ENCODE measurements around the gene PAX1. TPM values are rescaled to one million over a fixed set of nuclear protein-coding genes. Genes with fewer than 3 reads are reported as not detected.

Gene PAX1
- total RNA-seq, 2 experiments from 2014 or later, result not detected

DNA sequence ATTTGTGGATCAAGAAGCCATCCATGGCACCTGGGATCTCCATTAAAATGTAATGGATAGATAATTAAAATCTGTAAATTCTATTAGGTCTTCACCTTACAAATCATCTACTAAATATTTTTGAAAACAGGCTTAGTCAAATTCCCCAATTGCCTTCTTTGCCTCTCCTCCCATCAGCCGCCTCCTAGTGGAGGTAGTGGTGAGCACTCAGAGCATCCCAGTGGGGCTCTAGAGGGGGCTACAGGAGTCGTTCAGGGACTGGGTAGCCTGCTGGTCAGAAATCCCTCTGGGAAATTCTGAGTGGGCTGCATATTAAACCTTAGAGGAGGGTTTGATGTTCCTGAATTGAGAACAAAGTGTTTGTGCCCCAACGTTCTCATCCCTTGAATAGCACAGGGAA lies 20.8 kb upstream of the PAX1 start:
- Mint-ChIP-seq H3K27ac (no peak overlapping the region), H3K4me3 (no peak overlapping the region), H3K36me3 (ENCODE audit: low read depth) (no peaks in the 10 kb centered on the region), H3K9me3 (ENCODE audit: insufficient read depth) (no peaks in the 10 kb centered on the region), H3K27me3 (ENCODE audit: low read depth) (no peaks in the 10 kb centered on the region), H3K4me1 (ENCODE audit: low read depth) (no peaks in the 10 kb centered on the region)
- POLR2A ChIA-PET, result no interaction called here
- ATAC-seq, result no peak
- no peak for DNase-seq
- CTCF ChIA-PET, result no interaction called here

DNA sequence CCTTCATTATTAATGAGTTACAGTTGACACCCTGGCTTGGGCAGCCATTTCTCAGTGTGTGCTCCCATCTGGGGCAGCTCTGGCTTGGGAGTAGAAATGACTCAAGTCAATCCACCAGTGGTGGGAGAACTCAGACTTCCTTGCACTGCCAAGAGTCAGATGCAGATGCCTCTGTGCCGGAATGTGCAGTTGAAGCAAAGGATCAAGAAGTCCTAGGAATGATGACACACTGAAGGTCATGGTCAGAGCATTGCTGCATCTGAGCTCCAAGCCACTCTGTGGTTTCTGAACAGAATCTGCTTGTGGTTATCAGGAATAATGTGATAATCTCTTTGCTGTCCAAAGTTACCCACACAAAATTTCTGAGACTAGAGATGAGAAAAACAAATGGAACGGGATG lies 19.5 kb upstream of the PAX1 start:
- H3K4me1 Mint-ChIP-seq (ENCODE audit: low read depth), result no peaks in the 10 kb centered on the region
- POLR2A ChIA-PET, result no interaction called here
- H3K27ac Mint-ChIP-seq, result no peak overlapping the region
- ATAC-seq (no peak), DNase-seq (no peak)
- H3K9me3 Mint-ChIP-seq (ENCODE audit: insufficient read depth), result no peaks in the 10 kb centered on the region
- CTCF ChIA-PET, result no interaction called here
- H3K36me3 Mint-ChIP-seq (ENCODE audit: low read depth), result no peaks in the 10 kb centered on the region
- H3K4me3 Mint-ChIP-seq, result no peak overlapping the region
- H3K27me3 Mint-ChIP-seq (ENCODE audit: low read depth), result no peaks in the 10 kb centered on the region

DNA sequence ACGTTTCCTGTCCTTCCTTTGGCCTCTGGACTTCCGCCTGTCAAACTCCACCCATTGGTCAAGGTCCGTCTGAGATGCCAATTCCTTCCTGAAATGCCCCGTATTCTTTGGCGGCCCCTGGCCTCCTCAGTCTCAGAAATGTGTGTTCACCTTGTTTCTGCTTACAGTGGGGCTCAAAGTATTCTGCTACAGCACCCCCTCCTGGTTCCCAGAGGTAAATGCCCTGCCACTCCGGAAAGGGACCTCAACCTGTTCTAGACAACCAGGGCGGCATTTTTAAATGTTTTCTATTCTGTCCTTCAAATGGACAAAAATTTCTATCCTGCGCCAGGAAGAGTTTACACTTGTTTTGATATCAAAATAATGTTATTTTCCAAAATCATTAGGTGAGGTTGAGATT lies 12.1 kb upstream of the PAX1 start:
- ChIA-PET POLR2A (no interaction called here), CTCF (no interaction called here)
- no peaks in the 10 kb centered on the region for H3K4me1 Mint-ChIP-seq (ENCODE audit: low read depth)
- H3K4me3 Mint-ChIP-seq, result no peak overlapping the region
- peaks cover 9% of the 10 kb centered on the region for H3K27me3 Mint-ChIP-seq (ENCODE audit: low read depth)
- DNase-seq (no peak), ATAC-seq (no peak)
- no peaks in the 10 kb centered on the region for H3K9me3 Mint-ChIP-seq (ENCODE audit: insufficient read depth)
- no peaks in the 10 kb centered on the region for H3K36me3 Mint-ChIP-seq (ENCODE audit: low read depth)
- no peak overlapping the region for H3K27ac Mint-ChIP-seq

DNA sequence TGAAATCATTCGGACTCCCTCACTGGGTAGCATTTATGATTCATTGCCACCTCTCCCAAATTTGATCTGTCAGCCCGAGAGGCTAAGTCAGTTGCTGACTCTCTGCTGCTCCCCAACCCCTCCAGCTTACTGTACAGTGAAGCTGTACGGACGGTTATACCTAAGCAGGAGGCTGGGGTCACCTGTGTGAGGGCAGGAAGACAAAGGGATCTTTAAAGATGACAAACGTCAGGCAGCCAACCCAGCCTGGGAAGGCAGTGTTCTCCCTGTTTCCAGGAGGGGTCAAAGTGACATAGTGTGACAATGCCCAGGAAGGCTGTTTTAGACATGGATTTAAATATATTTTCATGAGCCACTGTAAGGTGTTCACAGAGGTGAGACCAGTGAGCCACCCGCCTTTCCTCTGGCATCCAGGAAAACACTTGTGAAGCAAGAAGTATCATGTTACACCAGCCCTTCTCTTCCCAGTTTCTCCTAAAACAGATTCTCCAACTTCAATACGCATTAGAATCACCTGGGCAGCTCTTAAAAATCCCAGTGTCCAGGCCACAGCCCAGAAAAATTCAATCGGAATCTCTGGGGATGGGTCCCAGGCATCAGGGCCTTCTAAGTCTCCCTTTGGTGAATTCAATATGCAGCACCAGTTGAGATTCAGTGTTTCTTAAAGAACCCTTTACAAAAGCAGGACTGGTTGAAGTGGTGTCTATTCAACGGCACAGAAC lies 6.8 kb upstream of the PAX1 start:
- CTCF ChIA-PET, result no interaction called here
- peaks cover 57% of the 10 kb centered on the region for H3K27me3 Mint-ChIP-seq (ENCODE audit: low read depth)
- no peaks in the 10 kb centered on the region for H3K9me3 Mint-ChIP-seq (ENCODE audit: insufficient read depth)
- POLR2A ChIA-PET, result no interaction called here
- no peak for DNase-seq
- no peak overlapping the region for H3K27ac Mint-ChIP-seq
- H3K4me3 Mint-ChIP-seq, result no peak overlapping the region
- no peak for ATAC-seq
- peaks cover 3% of the 10 kb centered on the region for H3K36me3 Mint-ChIP-seq (ENCODE audit: low read depth)
- H3K4me1 Mint-ChIP-seq (ENCODE audit: low read depth), result no peaks in the 10 kb centered on the region

DNA sequence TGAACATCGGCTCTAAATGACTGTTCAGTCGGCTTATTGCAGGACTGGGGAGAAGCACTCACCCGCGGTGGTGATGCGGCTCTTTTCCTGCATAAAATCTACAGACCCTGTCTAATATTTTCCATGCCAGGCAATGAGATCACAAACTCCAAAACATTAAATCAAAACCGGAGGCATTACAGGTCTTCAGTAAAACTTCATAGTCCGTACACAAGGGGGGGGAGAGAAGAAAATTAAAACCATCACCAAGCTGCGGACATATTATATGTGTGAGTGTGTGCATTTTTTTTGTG lies 6.3 kb upstream of the PAX1 start:
- Mint-ChIP-seq H3K36me3 (ENCODE audit: low read depth) (peaks cover 3% of the 10 kb centered on the region), H3K4me1 (ENCODE audit: low read depth) (no peaks in the 10 kb centered on the region), H3K27ac (no peak overlapping the region), H3K4me3 (no peak overlapping the region), H3K9me3 (ENCODE audit: insufficient read depth) (no peaks in the 10 kb centered on the region), H3K27me3 (ENCODE audit: low read depth) (peaks cover 57% of the 10 kb centered on the region)
- POLR2A ChIA-PET, result no interaction called here
- CTCF ChIA-PET, result no interaction called here
- ATAC-seq, result no peak
- DNase-seq, result no peak

DNA sequence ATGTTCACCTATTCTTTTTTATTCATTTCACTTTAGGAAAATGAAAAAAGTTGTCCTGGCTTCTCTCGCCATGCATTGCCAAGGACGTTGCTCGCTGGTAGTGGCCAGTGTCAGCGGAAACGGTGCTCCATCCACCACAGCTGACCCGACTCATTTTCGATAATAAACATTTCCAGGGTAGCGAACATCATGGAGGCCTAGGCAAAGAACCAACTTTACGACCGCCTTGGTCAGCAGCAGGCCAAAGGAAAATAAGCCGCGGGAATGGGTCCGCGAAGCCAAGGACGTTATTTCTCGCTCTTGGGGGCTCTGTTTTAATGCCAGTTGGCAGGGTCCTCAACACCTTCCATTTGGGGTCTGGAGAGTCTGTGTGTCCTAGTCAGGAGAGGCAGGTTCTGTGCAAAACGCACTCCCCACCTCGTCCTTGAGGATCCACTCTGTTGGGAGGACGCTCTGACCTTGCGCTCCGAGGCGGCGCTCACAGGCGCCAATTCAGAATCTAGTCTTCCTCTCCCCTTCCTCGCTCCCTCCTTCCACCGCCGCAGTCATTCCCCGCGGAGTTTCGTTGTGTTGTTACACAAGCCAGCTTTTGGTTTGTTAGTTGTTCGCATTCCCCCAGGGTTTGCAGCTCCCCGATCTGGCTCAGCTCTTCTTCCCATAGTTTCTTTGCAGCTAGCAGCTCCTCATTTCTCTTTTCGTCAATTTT lies 4.1 kb upstream of the PAX1 start:
- DNase-seq (no peak), ATAC-seq (no peak)
- Mint-ChIP-seq H3K4me3 (no peak overlapping the region), H3K4me1 (ENCODE audit: low read depth) (no peaks in the 10 kb centered on the region), H3K27me3 (ENCODE audit: low read depth) (peaks cover 74% of the 10 kb centered on the region), H3K36me3 (ENCODE audit: low read depth) (peaks cover 3% of the 10 kb centered on the region), H3K9me3 (ENCODE audit: insufficient read depth) (no peaks in the 10 kb centered on the region), H3K27ac (no peak overlapping the region)
- ChIA-PET POLR2A (interaction anchor here (0.5 kb wide), 1 partner anchor 189 kb away, joined by 3 read pairs; no protein-coding TSS in a partner anchor), CTCF (interaction anchor here (1.3 kb wide), 1 partner anchor 18 kb away, joined by 7 read pairs; no protein-coding TSS in a partner anchor)

DNA sequence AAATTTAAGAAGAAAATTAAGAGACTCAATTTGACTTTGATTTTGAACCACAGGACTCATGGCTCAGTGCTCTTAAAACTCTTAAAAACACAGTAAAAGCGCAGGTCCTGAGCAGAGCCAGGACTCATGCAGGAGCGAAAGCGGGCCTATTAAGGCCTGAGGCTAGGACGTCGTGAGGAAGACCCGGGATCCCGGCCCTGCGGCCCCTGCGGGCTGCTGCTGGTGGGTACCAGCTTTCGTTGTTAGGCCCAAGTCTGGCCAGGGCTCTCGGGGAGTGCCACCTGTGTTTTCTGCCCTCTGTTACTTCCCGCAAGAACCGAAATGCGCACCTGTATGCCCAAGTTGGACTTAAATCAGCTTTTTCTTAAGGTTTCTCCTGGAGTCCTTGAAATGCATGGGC lies 3.4 kb upstream of the PAX1 start:
- no peak overlapping the region for H3K4me3 Mint-ChIP-seq
- H3K36me3 Mint-ChIP-seq (ENCODE audit: low read depth), result peaks cover 3% of the 10 kb centered on the region
- no peak overlapping the region for H3K27ac Mint-ChIP-seq
- ChIA-PET CTCF (interaction anchor here (1.3 kb wide), 1 partner anchor 17 kb away, joined by 7 read pairs; no protein-coding TSS in a partner anchor), POLR2A (no interaction called here)
- no peaks in the 10 kb centered on the region for H3K4me1 Mint-ChIP-seq (ENCODE audit: low read depth)
- no peaks in the 10 kb centered on the region for H3K9me3 Mint-ChIP-seq (ENCODE audit: insufficient read depth)
- peaks cover 80% of the 10 kb centered on the region for H3K27me3 Mint-ChIP-seq (ENCODE audit: low read depth)
- DNase-seq, result no peak
- no peak for ATAC-seq

DNA sequence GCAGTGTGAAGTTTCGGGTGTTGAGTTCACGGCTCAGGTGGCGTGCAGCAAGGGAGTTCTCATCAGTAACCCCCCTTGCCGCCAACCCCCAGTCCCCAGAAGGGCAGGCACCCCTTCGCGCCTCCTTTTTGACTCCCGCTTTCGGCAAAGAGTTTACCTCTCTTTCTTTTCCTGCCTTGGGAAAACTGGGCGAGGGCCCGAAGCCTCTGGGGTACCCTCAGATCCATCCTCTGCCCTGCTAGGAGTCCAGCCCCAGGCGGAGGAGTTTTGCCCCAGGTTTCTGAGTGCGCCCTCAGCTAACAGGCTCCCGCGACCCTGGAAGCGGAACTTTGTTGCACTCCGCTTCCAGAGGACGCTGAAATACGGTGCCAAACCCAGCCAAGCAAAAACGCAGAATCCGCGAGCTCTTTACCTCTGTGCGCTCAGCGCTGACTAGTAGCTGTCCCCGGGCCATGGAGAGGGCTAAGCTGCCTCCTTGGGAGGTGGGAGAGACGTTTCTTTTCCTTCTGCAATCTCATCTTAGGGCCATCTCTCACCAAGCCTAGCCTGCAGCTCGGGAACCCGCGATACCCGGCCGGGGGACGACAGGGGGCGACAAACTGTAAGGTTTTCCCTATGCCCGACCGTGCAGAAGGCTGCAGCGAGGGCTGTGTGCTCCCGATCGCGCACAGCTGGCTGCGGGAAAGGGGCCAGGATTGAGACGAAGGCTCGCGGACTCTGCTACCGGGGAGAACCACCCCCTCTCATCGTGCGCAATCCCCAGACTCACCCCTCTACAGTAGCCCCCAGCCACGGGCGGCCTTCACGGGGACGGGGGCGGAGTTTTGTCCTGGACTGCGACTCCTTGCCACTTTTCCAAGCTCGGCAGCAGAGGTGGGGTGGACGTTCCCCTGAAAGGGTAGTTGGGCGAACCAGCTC lies 2.7 kb upstream of the PAX1 start:
- DNase-seq (peak; percentile 42), ATAC-seq (no peak)
- Mint-ChIP-seq H3K36me3 (ENCODE audit: low read depth) (peaks cover 5% of the 10 kb centered on the region), H3K27me3 (ENCODE audit: low read depth) (peaks cover 87% of the 10 kb centered on the region), H3K4me1 (ENCODE audit: low read depth) (no peaks in the 10 kb centered on the region), H3K4me3 (no peak overlapping the region), H3K27ac (no peak overlapping the region), H3K9me3 (ENCODE audit: insufficient read depth) (no peaks in the 10 kb centered on the region)
- ChIA-PET CTCF (interaction anchor here (1.0 to 2.7 kb wide), 3 partner anchors 9 to 17 kb away, joined by 3 to 11 read pairs (median 7); no protein-coding TSS in a partner anchor), POLR2A (no interaction called here)

DNA sequence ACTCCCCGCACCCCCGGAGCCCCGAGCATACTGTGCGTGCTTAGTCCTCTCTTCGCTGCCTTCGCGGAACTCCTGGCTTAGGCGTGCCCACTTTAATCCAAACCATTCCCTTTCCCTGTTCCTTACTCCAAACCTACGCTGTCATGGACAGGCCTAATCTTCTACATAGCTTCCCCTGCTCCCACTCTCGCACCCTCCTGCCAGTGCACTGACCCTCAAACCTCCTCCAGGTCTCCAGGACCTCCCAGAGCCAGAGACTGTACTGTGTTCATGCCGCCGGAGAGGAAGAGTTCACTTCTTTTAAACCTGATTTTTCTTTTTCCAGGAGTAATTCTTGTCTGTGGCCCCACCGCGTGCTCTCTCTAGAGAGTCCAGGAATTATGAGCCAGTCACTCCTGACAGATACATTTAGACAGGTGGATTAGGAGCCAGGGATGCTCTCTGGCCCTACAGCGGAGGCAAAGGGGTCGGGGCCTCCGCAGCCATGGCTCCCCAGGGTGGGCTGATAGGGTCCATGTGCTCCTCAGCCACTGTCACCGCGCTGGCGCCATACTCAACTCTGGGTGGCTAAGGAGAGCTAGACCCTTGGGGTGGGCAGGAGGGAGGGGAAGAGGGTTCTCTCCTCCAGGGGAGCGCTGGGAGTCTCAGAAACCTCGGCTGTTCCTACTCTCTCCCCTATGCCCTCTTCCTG lies 1.6 kb upstream of the PAX1 start:
- POLR2A ChIA-PET, result no interaction called here
- no peaks in the 10 kb centered on the region for H3K9me3 Mint-ChIP-seq (ENCODE audit: insufficient read depth)
- no peaks in the 10 kb centered on the region for H3K4me1 Mint-ChIP-seq (ENCODE audit: low read depth)
- peak overlapping the region; percentile 14 for H3K27ac Mint-ChIP-seq
- H3K27me3 Mint-ChIP-seq (ENCODE audit: low read depth), result peaks cover 86% of the 10 kb centered on the region
- peaks cover 5% of the 10 kb centered on the region for H3K36me3 Mint-ChIP-seq (ENCODE audit: low read depth)
- H3K4me3 Mint-ChIP-seq, result peak overlapping the region; percentile 20
- no peak for DNase-seq
- CTCF ChIA-PET, result interaction anchor here (1.1 to 2.7 kb wide), 2 partner anchors 15 to 16 kb away, joined by 3 to 11 read pairs; no protein-coding TSS in a partner anchor
- no peak for ATAC-seq

DNA sequence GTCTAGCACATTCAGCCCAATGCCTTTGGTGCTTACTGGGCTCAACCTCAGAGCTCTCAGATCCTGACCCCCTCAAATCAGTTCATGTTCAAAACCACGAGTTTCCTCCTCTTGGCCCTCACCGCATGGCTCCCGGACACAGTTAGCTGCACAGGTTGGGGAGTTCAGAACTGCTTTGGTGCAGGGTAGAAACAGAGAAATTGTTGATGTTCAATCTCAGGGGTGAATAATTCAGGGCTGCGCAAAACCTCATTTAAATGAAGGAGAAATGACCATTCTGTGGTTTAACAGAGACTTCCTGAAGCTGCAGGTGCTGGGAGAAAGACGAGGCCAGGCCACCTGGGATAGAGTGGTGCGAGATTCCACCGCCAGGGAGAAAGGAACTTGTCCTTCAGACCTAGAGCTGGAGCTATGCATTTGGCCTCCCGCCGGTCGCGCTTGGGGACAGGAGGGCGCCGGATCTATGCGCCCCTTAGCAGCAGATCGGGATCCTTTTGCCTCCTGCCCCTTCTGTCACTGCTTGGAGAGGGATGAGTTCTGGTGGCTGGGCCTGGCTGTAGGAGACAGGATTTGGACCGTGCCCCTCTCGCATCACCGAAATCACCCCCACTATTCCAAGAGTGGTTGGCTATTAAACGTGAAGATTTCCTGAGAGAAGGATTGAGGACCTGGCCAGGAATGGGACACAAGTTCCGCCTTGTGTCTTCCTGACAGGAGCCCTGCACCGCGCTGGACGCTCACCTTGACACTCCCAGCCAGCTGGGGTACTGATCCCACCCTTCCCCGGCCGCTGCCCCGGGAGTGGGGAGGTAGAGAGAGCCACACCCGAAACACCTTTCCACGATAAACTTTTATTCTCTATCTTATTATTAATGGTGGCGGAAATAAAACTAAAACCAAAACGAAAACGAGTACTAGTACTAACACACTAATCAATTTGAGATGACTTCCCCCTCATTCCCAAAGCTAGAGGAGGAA lies 767 bp upstream of the PAX1 start:
- ChIA-PET POLR2A (no interaction called here), CTCF (interaction anchor here (1.1 to 2.7 kb wide), 2 partner anchors 15 to 16 kb away, joined by 3 to 11 read pairs; no protein-coding TSS in a partner anchor)
- peaks cover 86% of the 10 kb centered on the region for H3K27me3 Mint-ChIP-seq (ENCODE audit: low read depth)
- no peak overlapping the region for H3K4me3 Mint-ChIP-seq
- ATAC-seq (no peak), DNase-seq (no peak)
- H3K4me1 Mint-ChIP-seq (ENCODE audit: low read depth), result no peaks in the 10 kb centered on the region
- no peaks in the 10 kb centered on the region for H3K9me3 Mint-ChIP-seq (ENCODE audit: insufficient read depth)
- H3K36me3 Mint-ChIP-seq (ENCODE audit: low read depth), result peaks cover 5% of the 10 kb centered on the region
- no peak overlapping the region for H3K27ac Mint-ChIP-seq
